Thymus (tissue), 11 donors: ENCODE measurements around the gene NLRC5. TPM values are rescaled to one million over a fixed set of nuclear protein-coding genes. Genes with fewer than 3 reads are reported as not detected.
A peak's percentile ranks its signal among the peaks of the same experiment; 100 is the strongest.

Experiments
- DNase-seq, 9 donors: peaks; one replicate each; pipeline ENCODE4 v3.0.0-alpha.2; 2013; ENCODE audit warnings: low spot score in 9 of 9, low read depth in 6 of 9, missing footprints in 1 of 9
- H3K27ac ChIP-seq, 2 donors: one replicate each; pipeline ENCODE4 v1.5.1; 2013; ENCODE audit warnings: control low read depth in 1 of 2, low read depth in 1 of 2, low read length in 1 of 2, mild to moderate bottlenecking in 1 of 2, moderate library complexity in 1 of 2
- H3K27me3 ChIP-seq, 2 donors: one replicate each; pipeline ENCODE4 v1.5.1; 2013; ENCODE audit warnings: low read length in 1 of 2; ENCODE audit not compliant: control insufficient read depth in 2 of 2, insufficient read depth in 1 of 2
- H3K36me3 ChIP-seq, 2 donors: one replicate each; pipeline ENCODE4 v1.5.1; 2013; ENCODE audit warnings: low read length in 1 of 2, mild to moderate bottlenecking in 1 of 2, moderate library complexity in 1 of 2; ENCODE audit not compliant: control insufficient read depth in 2 of 2, insufficient read depth in 2 of 2
- H3K4me1 ChIP-seq, 2 donors: one replicate each; pipeline ENCODE4 v1.5.1; 2013; ENCODE audit warnings: low read length in 2 of 2; ENCODE audit not compliant: control insufficient read depth in 2 of 2, insufficient read depth in 2 of 2
- H3K4me3 ChIP-seq, 2 donors: one replicate each; pipeline ENCODE4 v1.5.1; 2013; ENCODE audit warnings: low read length in 2 of 2, control low read depth in 1 of 2, mild to moderate bottlenecking in 1 of 2
- H3K9me3 ChIP-seq, 2 donors: one replicate each; pipeline ENCODE4 v1.5.1; 2013; ENCODE audit warnings: low read length in 1 of 2, mild to moderate bottlenecking in 1 of 2; ENCODE audit not compliant: control insufficient read depth in 2 of 2, insufficient read depth in 1 of 2
- WGBS: extraction: QIAGEN DNeasy Blood & Tissue Kit; methylation state at CpG from one replicate; pipeline ENCODE4 v1.1.7; 2013; 5-methylcytosine and 5-hydroxymethylcytosine counted together
- polyA plus RNA-seq: library from polyadenylated mRNA; stranded (reverse); fragments of 200-250 nt; gene quantifications from one replicate; pipeline ENCODE4 v1.2.3, GENCODE V29; 2013
- total RNA-seq: library from RNA; stranded (reverse); fragments of 120-200 nt; gene quantifications from one replicate; pipeline ENCODE4 v1.2.4, GENCODE V29; 2013
- donor health status: healthy.

Gene NLRC5
- total and polyA plus RNA-seq, 2 donors = 23.3 to 63.9 TPM

DNA sequence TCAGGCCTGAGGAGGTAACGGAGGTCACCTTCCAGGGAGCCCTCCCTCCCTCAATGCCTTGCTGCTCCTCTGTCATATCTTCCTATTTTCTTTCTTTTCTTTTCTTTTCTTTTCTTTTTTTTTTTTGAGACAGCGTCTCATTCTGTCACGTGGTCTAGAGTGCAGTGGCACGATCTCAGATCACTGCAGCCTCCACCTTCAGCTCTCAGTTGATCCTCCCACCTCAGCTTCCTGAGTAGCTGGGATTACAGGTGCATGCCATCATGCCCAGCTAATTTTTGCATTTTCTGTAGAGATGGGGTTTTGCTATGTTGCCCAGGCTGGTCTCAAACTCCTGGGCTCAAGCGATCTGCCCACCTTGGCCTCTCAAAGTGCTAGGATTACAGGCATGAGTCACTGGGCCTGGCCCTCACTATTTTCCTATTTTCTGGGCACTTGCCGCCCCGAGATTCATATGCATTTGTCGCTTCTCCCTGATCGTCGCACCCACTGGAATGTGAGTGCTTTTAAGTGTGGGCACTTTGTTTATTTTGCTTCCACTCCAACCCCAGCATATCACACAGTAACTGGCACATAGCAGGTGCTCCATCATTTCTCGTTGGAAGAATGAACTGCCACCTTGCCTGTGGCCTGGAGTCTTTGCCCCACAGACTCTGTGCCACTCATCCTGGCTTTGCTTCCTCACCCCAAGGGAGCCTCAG lies 134.8 kb downstream of the NLRC5 start:
- Histone ChIP-seq H3K27ac (peak overlapping the region; percentile 74 to 80), H3K4me1 (peaks cover 0 to 36% of the 10 kb centered on the region in 2 donors), H3K9me3 (no peaks in the 10 kb centered on the region), H3K36me3 (no peaks in the 10 kb centered on the region), H3K27me3 (no peaks in the 10 kb centered on the region), H3K4me3 (no peak overlapping the region)
- WGBS = 79% methylated on average over 11 of the region's 11 CpGs
- peak in 1 of 9 donors; percentile 49 for DNase-seq

DNA sequence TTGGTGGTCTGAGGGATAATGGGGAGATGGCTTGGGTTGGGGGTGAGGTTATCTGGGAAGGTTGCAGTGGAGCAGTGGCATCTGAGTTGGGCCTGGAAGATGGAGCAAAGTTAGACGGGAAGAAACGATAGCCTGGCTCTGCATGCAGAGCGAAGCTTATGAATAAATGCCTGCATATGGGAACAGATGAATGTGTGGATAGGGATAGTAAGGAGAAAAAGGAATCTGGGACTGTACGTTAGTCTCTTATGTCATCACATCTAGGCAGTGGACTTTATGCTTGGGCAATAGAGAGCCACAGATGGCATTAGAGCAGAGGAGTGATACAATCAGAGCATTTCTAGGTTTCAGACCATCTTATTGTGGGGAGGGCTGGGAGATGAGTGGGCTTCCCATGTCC lies 136.0 kb downstream of the NLRC5 start:
- Histone ChIP-seq H3K27me3 (no peaks in the 10 kb centered on the region), H3K4me3 (no peak overlapping the region), H3K9me3 (no peaks in the 10 kb centered on the region), H3K4me1 (peaks cover 0 to 41% of the 10 kb centered on the region in 2 donors), H3K36me3 (no peaks in the 10 kb centered on the region), H3K27ac (no peak overlapping the region)
- no peak for DNase-seq
- 98% methylated on average over 4 of the region's 4 CpGs for WGBS

DNA sequence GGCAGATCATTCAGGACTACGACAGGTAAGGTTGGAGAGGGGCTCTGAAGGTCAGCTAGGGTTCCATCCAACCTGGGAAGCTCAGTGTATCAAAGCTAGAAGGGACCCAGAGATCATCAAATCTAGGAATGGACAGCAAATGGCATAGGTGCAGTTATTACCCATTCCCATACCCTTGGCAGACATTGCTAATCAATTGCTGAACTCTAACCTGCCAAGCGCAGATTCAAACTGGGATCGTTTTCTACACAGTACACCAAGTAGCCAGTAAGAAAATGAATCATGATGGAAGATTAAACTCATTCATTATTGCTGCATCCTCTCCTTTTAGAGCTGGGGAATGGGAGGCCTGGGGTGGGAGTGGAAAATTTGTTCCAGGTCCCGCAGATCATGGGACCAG lies 136.6 kb downstream of the NLRC5 start:
- H3K9me3 ChIP-seq = no peaks in the 10 kb centered on the region
- H3K27me3 ChIP-seq = no peaks in the 10 kb centered on the region
- H3K4me3 ChIP-seq = no peak overlapping the region
- 98% methylated on average over 4 of the region's 4 CpGs for WGBS
- no peak overlapping the region for H3K27ac ChIP-seq
- no peaks in the 10 kb centered on the region for H3K36me3 ChIP-seq
- H3K4me1 ChIP-seq = peaks cover 0 to 45% of the 10 kb centered on the region in 2 donors
- no peak for DNase-seq

DNA sequence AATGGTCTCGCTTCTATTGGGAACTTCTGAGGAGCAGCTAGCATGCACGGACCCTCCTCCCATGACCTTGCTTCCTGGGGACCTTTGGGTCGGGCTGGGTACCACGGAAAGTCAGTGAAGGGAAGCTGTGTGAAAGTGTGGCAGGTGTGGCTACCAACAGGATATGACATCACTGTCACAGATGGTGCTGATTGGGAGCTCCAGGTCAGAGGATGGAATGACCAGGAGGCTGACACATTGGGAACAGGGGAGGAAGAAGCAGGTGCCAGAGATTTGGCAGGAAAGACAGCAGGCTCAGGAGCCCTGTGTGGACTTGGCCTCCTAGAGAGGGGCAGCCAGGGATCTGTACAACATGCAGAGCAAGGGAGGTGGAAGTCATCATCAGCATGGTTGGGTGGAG lies 137.1 kb downstream of the NLRC5 start:
- Histone ChIP-seq H3K4me3 (no peak overlapping the region), H3K9me3 (no peaks in the 10 kb centered on the region), H3K4me1 (peaks cover 0 to 45% of the 10 kb centered on the region in 2 donors), H3K27me3 (no peaks in the 10 kb centered on the region), H3K36me3 (no peaks in the 10 kb centered on the region), H3K27ac (no peak overlapping the region)
- WGBS = 85% methylated on average over 4 of the region's 4 CpGs
- DNase-seq = no peak

DNA sequence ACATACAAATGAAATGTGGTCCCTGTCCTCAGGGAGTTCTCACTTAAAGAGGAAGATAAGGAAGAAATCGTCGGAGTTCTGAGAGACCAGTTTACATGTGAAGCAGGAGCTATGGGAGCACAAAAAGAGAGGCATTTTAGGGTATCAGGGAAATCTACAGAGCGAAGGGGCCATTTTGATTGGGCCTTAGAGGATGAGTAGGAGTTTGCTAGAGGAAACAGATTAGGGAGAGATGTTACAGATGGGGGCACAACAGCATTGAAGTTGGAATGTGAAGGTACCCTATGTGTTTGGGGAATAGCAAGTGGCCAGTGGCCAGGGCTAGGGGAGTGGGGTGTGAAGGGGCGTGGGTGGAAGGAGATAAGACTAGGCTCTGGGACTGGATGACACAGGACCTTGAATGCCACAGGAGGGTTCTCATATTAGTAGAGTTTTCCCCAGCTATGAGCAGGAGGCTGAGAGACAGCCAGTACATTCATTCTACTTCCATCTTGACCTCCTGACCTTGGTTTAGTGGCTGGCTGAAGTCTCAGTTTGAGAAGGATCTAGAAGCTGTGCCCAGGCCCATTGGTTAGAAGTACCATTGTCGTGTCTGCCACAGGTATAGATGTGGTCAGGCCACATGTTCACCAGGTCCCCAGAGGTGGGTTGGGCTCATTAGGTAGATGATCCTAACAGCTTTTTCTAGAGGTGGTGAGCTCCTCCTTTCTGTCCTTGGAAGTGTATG lies 137.8 kb downstream of the NLRC5 start:
- H3K36me3 ChIP-seq = no peaks in the 10 kb centered on the region
- H3K27ac ChIP-seq = no peak overlapping the region
- WGBS = 97% methylated on average over 5 of the region's 5 CpGs
- peaks cover 0 to 47% of the 10 kb centered on the region in 2 donors for H3K4me1 ChIP-seq
- no peaks in the 10 kb centered on the region for H3K27me3 ChIP-seq
- H3K4me3 ChIP-seq = no peak overlapping the region
- no peaks in the 10 kb centered on the region for H3K9me3 ChIP-seq
- no peak for DNase-seq

DNA sequence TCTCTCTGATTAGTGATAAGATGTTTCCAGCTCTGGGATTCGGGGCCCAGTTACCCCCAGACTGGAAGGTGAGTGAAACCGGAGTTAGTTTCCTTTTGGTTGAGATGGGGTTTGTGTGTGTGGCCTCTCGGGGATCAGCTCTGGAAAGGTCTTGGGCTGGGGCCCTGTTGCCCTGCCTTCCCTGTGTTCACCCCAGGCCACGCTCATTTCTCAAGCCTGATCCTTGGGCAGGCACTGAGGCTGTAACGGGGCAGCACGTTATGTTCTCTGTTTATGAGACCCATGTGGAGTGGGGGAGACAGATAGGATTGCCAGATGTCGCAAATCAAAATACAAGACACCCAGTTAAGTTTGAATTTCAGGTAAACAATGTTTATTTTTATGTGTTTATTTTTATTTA lies 138.5 kb downstream of the NLRC5 start:
- 98% methylated on average over 7 of the region's 7 CpGs for WGBS
- Histone ChIP-seq H3K27ac (no peak overlapping the region), H3K36me3 (no peaks in the 10 kb centered on the region), H3K4me3 (no peak overlapping the region), H3K27me3 (no peaks in the 10 kb centered on the region), H3K9me3 (no peaks in the 10 kb centered on the region), H3K4me1 (peaks cover 0 to 54% of the 10 kb centered on the region in 2 donors)
- no peak for DNase-seq

DNA sequence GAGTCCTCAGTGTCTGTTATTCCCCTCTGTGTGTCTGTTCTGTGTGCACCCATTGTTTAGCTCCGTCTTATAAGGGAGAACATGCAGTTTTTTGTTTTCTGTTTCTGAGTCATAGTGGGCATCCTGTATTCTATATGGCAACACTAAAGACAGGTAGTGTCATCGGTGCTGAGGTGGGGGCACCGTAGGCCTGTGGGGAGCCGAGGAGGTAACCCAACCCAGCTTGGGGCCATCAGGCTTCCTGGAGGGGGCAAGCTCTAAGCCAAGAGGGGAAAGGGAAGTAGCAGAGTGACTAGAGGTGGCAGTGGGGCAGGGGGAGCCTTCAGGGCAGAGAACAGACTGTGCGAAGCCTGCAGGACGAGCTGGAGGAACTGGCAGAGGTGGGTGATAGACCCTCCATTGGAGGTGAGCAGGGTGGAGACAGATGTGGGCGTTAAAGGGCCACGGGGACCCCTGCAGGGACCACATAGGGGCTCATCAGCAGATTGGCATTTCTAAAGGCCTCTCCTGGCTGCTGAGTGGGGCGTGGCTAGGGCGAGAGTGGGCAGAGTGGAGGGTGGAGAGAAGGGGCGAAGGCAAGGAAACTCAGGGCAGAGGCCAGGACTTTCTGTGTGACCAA lies 139.5 kb downstream of the NLRC5 start:
- Histone ChIP-seq H3K9me3 (no peaks in the 10 kb centered on the region), H3K27me3 (no peaks in the 10 kb centered on the region), H3K36me3 (no peaks in the 10 kb centered on the region), H3K4me3 (no peak overlapping the region), H3K27ac (peak overlapping the region in 1 of 2 donors; percentile 31), H3K4me1 (peaks cover 0 to 48% of the 10 kb centered on the region in 2 donors)
- 59% methylated on average over 11 of the region's 11 CpGs for WGBS
- peak in 2 of 9 donors; percentile 17 to 45 for DNase-seq

DNA sequence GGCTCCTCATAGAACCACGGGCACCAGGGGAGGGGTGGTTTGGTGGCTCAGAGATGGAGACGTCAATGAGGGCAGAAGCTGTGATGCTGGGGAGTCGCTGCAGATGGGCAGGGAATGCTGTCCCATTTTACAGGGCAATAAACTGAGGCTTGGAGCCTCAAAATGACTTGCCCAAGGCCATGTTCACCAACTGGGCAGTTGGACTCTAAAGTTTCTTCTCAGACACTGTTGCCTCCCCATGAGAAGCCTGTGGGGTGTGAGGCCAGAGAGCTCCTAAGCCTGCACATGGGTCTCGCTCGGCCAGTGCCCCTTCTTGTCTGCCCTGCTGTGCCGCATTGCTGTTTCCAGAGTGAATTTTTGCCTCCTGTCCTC lies 141.6 kb downstream of the NLRC5 start:
- no peaks in the 10 kb centered on the region for H3K27me3 ChIP-seq
- H3K27ac ChIP-seq = no peak overlapping the region
- peaks cover 12 to 52% of the 10 kb centered on the region in 2 donors for H3K4me1 ChIP-seq
- no peak overlapping the region for H3K4me3 ChIP-seq
- no peaks in the 10 kb centered on the region for H3K9me3 ChIP-seq
- H3K36me3 ChIP-seq = no peaks in the 10 kb centered on the region
- no peak for DNase-seq
- 94% methylated on average over 6 of the region's 6 CpGs for WGBS

DNA sequence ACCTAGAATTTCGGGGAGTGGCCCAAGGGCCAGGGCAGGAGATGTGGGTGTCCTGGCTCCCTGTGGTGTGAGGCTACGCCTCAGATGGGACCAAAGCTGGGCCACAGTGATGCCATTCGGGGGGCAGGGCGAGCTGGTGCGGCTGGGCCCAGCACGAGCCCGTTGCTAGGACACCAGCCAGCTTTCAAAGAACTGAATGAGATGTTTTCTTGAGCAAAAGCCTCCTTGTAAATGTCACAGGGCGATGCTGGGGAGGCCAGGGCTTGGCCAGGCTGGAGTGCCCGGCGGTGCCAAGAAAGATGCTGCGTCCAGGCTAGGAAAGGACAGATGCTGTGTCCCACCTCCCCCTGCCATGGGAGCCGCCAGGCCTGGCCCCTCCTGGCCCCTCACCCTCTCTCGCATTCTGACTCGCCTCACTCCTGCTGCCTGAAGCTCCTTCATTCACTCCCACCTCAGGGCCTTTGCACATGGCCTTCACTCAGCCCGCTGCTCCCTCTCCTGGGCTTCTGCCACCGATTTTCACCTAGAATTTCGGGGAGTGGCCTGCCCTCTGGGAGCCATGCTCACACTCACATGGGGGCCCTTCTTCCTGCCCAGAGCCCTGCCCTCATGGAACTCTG lies 142.1 kb downstream of the NLRC5 start:
- Histone ChIP-seq H3K36me3 (no peaks in the 10 kb centered on the region), H3K9me3 (no peaks in the 10 kb centered on the region), H3K27me3 (no peaks in the 10 kb centered on the region), H3K4me1 (peaks cover 12 to 48% of the 10 kb centered on the region in 2 donors), H3K4me3 (no peak overlapping the region), H3K27ac (peak overlapping the region in 1 of 2 donors; percentile 12)
- WGBS = 93% methylated on average over 17 of the region's 17 CpGs
- DNase-seq = no peak
